Fibroblast of skin of back (primary cell): Measurements from ENCODE around the gene DRD2.

Source experiments
- DNase-seq: peaks from one replicate; pipeline ENCODE4 v3.0.0-alpha.2; 2013

The DRD2 gene

DNA sequence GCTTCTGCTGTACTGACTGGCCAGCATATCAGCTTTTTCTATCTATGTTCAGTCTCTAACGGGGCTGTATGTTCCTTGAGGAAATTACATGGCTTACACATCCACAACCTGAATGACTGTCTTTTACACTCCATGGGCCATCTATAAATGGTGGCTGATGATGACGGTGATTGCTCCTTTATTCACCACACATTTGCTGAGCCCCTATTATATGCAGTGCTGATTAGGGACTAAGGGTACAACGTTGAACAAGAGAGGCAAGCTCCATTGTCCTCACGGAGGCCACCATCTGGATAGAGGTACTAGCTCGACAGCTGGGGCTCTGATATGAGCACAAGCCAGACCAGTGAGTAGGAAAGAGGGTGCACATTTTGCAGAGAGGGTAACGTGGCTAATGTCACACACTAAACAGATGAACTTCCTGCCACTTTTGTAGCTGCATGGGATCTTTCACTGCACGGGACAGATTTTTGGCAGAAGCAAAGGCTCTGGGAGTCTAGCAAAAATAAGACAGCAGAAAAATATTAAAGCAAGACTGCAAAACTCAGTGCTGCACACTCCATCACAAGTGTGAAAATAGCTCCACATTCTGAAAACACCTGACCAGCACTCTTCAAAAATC is 30.6 kb downstream of the DRD2 start:
- no peak for DNase-seq

DNA sequence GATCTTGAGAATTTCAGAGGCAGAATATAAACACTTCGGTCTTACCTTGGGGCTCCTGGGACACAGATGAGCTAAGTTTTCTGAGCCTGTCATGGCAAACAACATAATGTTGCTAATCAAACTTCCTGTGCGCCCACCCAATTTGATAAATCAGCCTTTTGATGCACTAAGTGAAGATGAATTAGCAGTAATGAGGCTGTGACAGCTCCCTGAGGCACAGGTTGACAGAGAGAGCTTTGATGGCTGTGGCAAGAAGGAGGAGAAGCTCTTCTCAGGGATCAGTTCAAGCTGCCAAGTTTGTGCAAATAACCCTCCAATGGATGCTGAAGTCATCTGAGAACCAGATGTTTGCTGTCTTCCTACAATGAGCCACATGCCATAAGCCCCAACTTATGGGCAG is 34.4 kb downstream of the DRD2 start:
- no peak for DNase-seq

DNA sequence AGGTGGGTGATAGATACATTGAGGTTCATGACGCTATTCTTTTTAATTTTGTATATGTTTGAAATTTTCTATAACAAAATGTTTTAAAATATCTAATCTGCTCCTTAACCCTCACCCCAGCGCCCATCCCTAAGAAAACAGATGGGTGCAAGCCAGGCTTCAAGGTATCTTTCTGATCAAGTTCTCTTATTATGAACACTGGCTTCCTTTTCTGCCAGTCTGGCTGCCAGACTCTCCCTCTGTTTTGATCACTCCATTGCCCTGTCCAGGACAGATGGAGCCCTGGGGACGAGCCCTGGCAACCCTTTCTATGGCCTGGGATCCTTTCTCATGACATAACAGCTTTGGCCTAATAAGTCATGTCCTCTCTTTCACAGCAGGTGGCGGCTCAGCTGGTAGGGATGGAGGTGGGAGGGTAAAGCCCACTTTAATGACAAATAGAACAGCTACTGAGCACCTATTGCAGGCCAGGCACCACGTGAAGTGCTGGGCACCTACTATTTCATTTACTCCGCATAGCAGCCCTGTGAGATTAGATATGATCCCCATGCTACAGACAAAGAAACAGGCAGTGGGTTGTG is 38.4 kb downstream of the DRD2 start:
- DNase-seq: no peak

DNA sequence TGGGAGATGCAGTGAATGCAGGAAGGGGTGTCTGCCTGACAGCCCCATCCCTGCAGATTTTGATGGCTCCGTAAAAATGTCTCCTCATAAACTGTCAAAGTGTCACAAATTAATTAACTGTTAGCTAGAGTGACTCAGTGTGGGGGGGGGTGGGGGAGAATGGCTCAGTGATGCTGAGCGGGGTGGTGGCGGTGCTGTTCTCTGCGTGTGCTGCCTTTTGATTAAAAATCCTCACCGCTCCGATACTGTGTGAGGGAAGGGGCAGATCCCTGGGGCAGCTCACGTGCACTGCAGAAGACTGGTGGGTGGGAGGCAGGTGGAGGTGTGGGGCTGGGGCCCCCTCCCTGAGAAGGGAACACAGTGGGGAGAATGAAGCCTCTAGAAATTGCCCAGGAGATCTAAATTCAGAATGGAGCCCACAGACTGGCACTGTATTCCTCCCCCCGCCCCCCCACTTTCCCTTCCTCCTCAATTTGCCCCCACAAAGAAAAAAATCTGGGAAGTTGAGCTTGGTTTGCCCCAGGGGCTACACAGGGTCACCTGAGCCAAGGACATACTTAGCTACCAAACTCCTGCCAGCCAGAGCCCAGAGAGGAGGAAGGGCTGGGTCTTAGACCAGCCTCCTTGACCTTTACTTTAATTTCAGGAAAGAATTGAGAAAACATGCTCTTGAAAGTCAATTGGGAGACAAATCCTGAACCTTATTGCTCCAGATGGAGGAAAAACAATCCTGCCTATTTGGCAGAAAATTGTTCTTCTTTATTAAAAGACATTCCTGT is 39.8 kb downstream of the DRD2 start:
- DNase-seq: no peak

DNA sequence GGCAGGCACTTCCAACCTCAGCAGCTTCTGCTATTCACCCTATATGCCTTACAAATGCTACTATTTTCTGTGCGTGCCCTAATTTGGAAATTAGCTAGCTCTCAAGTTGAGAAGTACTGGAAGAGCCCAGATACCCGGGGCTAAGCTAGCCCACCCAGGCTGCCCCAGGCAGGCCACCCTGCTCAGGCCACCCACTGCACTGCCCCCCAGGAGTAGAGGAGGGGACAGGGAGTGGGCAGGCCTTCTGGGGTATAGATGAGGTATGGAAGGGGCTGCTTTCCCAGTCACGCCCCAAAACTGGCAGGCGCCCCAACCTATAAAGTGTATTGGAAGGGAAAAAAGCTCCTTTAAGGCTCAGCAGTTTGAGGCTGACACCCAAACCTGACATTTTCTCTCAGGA is 43.5 kb downstream of the DRD2 start:
- no peak for DNase-seq

DNA sequence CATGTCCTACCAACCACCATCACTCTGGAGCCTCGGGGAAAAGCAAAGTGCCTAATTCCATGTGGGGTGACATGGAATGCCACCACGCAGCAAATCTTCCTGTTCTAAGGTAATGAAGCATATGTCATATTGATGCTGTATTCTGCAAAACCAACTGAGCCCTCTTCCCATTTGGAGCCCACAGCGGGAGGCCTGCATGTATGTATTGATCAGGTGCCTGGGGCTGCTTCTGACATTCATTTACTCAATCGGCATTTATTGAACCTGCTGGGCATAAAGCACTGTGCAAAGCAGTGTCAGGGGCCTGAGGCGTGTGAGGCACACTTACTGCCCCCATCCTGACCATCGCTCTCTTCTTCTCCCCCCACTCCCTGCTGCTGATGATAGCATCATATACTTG is 48.5 kb downstream of the DRD2 start:
- no peak for DNase-seq

DNA sequence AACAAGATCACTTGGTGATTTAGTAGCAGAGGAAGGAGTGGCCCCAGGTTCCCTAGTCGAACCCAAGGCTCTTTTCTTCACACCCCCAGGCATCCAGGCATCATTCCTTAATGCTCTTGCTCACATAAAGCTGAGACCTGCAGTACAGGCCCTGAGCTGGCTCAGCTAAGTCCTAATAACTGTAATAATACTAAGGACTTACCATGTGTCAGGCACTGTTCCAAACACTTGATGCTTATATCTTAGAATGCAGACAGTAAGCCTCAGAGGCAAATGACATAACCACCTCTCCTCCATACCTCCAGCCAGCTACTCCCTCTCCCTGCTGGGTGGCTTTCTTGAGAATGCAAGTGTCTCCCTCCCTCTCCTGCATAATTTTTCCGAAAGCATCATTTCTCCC is 54.4 kb downstream of the DRD2 start:
- no peak for DNase-seq

DNA sequence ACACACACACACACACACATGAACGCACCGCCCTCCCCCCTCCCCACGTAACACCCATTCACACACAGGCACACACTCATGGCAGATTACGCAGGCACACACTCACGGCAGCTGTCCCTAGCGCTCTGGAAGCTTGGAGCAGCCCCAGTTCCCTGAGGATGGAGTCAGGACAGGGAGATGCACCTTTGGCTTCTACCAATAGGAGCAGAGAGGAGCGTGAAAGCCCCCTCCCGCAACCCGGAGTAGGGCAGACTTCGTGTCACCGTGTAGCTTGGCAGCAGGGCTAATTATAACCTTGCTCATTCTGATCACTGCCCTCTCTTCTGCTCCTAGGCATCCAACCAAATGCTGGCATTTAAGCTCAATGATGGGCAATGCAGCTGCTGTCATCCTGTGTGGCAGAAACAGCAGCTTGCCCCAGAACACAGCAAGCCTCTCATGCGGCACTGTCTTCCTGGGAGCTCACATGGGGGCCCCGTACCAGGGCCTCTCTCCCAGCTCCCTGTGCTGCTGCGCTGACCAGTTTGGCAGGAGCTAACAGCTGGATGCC is 55.7 kb downstream of the DRD2 start:
- no peak for DNase-seq

DNA sequence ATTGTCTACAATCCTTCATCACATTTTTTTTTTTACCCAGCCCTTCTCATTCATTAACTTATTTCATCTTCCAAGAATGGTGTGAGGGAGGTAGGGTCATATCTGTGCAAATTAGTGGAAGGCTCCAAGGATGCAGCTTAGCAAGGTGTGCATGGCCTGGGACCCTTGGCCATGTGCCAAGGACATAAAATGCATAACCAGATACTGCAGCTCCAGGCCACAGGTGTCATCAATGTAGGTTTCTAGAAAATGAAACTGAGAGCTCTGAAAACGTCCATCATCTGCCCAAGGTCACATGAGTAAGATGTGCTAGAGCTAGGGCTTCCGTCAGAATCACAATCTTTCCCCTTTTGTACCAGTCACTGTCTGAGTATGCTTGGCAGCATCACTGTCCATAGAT is 57.8 kb downstream of the DRD2 start:
- DNase-seq: no peak

DNA sequence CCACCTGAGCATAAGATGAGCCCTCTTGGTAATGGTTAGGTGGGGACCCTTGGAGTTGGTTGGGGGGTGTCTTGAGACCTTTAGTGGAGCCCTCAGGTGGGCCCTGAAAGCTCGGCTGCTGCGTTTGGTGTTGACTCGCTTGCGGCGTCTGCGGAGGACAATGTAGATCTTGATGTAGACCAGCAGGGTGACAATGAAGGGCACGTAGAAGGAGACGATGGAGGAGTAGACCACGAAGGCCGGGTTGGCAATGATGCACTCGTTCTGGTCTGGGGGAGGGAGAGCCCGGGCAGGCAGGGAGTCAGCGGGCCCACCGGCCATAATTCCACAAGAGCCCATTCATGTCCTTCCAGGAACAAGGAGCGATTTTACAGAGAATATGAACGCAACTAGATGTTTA is 59.9 kb downstream of the DRD2 start:
- DNase-seq: no peak

DNA sequence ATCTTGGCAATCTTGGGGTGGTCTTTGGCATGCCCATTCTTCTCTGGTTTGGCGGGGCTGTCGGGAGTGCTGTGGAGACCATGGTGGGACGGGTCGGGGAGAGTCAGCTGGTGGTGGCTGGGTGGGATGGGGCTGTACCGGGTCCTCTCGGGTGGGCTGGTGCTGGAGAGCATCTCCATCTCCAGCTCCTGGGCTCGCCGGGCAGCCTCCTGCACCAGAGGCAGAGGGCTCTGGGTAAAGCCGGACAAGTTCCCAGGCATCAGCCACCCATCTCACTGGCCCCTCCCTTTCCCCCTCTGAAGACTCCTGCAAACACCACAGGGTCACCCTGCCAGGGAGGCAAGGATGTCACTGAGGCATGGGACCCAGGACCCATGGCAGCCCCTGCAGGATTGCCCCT is 62.5 kb downstream of the DRD2 start:
- DNase-seq: no peak

DNA sequence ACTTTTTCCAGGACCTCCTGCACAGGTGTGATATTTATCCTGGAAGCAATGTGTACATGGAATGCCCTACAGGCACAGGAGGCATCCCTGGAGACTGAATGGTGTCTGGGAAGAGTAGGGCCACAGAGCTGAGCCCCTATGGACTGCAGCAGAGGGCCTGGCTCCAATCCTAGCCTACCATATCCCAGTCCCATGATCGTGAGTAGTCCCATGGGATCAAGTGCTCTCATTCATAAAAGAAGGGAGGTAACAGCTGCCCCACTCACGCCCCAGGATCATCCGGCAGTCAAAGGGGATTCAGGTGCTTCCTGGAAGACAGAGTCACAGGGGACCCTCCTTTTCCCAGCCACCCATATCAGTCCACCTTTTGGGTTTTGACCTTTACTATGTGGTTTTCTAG is 63.7 kb downstream of the DRD2 start:
- no peak for DNase-seq

DNA sequence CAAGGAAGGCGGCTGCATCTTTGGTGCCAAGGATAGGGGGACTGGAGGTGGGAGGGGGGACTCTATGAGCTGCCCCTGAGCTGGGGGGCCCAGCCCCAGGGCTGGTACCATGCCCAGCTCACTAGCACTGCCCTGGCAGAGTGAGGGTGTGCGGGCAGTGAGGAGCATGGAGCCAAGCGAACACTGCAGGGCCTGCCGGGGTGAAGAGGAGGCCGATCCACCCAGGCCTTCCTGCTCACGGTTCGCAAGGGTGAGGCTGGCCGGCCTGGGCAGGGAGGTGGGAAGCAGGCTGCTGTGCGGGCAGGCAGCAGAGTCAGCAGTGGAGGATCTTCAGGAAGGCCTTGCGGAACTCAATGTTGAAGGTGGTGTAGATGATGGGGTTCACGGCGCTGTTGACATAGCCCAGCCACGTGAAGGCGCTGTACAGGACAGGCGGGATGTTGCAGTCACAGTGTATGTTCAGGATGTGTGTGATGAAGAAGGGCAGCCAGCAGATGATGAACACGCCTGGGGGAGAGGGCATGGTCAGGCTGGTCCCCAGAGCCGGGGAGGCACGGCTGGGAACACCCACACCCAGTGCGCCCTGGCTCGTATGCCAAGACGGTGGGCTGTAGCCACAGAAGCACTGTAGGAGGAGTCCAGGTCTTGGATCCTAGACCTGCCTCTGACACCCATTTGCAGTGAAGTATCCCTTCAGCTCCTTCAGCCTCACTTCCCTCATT is 64.6 kb downstream of the DRD2 start:
- no peak for DNase-seq

DNA sequence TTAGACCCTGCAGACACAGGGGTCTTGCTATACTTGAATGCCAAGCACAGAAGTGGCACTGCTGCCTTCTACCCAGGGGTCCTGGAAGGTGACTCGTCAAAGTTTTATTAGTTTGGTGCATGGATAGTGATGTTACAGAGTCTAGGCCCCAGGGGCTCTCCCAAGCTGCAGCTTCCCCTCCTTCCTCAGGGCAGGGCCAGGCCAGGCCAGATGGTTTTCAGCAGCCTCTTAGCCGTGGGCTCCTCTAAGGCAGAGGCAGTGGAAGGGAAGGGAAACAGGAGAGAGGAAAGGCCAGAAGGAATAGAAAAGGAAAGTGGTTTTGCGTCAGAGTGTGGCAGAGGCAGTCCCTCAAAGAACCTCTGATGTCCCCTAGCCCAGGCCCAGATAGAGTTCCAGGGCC is 65.7 kb downstream of the DRD2 start:
- no peak for DNase-seq

DNA sequence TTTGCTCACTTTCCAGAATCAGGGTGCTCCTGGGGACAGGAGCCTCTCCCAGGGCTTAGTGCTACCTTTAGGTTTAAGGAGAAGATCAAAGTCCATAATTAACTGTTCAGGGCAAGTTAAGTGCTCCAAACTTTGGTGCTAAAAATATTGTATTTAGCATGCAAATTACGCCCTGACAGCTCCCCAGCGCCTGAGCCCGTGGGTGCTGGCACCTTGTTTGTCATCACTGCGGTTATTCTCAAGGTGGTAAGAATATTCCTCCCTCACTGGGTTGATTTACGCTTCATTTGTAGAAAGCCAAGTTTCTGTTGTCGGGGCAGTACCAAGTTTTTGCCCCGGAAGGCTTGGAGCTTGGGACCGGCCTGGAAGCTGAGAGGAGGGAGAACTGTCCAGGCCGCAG is 66.3 kb downstream of the DRD2 start:
- no peak for DNase-seq

DNA sequence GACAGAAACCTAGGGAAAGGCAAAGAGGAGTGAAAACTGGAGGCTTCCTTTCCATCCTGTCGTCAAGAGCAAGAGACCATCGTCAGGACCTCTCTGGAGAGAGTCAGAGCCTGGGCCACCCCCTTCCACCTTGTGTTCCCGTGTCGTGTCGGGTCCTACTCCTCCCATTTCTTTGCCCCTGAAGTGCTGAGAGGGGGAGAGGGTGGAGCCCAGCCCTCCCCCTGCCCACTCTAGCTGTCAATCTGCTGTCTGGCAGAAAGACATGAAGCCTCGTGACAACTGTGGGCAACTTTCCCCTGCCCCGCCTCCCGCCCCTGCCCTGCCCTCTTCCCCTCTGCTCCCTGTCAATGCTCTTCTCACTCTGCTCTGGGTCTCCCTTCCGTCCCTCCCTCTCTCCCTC is 67.0 kb downstream of the DRD2 start:
- no peak for DNase-seq

DNA sequence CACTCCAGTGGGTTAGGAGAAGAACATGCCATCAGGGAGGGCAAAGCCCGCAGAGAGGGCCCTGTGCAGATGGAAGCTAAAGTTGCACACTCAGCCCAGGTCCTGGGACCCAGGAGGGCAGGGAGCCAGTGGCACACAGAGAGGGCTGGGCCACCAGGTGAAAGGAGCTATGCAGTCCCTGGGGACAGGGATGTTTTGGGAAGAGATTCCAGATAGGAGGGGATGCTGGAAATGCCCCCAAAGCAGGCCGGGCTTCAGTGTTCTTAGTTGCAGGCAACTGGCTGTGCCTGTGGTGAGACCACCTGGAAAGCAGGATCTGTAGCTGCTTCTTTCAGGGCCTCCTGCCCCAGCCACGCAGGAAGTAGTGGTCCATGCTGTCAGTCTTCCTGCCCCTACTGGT is 68.0 kb downstream of the DRD2 start:
- no peak for DNase-seq

DNA sequence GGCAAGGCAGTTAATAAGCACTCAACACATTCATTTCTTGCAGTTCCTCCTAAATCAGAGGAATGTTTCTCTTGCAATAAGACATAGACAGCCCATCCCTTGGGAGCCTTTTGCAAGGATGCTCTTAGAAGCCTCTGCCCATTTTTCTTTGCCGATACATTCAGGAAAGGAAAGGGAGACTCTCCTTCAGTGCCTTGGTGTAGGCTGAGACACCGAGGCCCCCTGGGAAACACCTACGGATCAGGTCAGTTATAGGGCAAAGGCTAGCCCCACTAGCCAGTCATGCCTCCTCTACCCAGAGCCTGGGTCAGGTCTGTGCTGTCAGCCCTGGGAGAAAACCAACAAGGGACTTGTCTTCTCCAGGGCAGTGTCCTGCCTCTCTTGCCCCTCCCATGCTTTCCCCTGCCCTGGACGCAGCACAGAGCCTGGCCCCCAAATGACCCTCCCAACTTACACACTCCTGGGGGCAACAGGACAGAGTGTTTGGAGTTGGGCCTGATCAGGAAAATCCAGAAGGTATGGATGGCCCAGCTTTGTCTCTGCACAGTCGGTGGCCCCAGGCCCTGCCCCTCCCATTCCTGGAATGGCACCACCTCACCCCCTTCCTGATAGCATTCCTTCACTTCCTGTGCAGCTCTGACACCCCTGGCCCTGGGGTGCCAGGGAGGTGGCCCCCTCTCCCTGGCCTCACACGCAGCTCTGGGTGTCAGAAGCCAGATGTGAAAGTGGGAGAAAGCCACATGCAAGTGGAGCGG is 69.3 kb downstream of the DRD2 start:
- no peak for DNase-seq

DNA sequence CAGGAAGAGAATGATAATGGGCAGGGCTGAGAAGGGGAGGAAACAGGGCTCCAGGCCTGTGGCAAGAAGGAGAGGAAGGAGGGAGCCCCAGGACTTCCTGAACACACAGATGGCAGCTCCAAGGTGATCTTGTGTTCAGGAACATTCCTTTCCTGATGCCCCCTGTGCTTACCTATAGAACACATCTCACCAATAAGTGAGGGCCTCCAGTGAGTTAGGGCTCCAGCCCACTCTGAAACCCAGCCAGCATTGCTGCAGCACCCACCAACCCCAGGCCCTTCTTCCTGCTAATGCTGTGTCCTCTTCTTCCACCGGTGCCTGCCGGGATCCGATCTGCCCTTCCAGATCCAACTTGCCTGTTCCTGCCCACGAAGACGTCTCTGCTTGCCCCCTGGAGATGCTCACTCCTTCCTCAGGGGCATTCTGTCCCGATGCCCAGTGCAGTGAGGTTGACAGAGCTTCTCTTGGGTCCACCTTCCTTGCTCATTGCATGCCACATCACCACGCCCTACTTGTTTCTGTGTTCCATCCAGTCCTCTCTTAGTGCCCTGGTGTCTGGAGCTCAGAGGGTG is 70.3 kb downstream of the DRD2 start:
- DNase-seq: no peak

DNA sequence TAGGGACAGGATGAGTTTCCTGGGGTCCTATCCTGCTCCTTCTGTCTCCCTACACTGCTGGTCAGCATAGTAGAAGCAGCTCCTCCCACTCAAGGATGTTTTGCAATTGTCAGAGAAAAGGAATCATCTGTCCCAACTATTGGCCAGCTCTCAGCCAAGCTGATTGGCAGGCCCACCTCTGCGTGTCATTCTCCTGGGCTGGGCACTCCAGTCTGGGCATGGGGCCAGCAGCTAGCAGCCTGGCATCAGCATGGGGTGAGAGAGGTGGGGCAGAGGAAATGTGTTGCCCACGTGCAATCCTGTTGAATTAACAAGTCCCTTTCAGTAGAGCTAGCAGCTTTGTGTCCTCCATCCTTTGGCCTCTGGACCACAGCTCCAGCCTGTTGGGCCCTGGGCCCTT is 73.5 kb downstream of the DRD2 start:
- peak; percentile 4 for DNase-seq

DNA sequence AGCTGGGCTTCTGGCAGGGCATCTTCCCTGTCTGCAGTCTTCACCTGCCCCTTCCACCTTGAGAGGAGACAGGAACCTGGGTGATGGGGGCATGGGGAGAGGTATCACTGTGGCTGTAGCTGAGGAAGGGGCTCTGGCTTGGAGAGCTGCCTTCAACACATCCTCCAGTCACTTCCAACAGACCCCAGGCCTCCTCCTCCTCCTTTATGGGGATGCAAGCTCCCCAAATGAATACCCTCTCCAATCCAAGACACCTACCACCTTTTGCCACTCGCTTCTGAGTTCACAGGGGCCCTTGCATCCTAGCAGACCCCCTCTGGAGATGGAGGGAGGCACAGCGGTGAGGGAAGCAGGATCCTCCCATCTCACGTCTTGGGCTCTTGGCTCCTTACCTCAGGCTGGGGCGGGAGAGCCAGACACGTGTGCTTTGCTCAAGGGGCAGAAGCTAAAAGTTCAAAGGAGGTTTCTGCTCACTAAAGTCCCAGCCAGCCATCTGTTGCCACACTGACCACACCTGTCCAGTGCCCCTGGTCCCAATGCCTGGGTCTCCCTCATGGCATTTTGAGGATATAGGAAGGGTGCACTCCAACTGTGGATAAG is 74.5 kb downstream of the DRD2 start:
- DNase-seq: no peak
